ENCODE measurements around the gene NRARP. TPM values are rescaled to one million over a fixed set of nuclear protein-coding genes. Genes with fewer than 3 reads are reported as not detected.

The NRARP gene
- total and polyA plus RNA-seq, 7 experiments from 2014 or later = 0.70 to 2.7 (median 1.7) TPM; not detected in 2

DNA sequence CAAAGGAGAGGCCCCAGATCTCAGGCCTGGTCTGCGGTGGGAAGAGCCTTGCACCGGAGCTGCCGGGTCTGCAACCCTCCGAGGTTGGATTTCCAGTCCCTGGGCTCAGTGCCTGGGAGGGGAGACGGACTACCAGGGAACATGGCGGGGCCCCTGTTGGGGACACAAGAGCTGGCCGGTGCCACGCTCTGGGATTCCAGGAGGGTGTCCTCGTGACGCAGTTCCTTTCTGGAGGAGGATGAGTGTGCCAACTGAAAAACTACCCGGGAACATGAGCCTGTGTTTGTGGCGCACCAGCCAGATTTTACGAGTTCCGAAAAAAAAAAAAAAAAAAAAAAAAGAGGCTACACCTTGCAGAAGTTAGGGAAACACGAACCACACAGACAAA, 9.0 kb downstream of the NRARP start:
- H3K4me1 ChIP-seq (ENCODE audit: control insufficient read depth in 2 of 2, insufficient read depth in 2 of 2, low read length in 2 of 2) = peaks cover 0 to 6% of the 10 kb centered on the region in 2 donors
- intact Hi-C loops (cut with micrococcal nuclease) = loop anchor here in 1 of 2 donors (5.0 kb wide), 1 partner anchor 234 kb away; no protein-coding TSS in a partner anchor
- no peaks in the 10 kb centered on the region for H3K9me3 Mint-ChIP-seq
- H3K27me3 ChIP-seq (ENCODE audit: control insufficient read depth in 2 of 2, insufficient read depth in 2 of 2, low read length in 2 of 2) = peaks cover 0 to 12% of the 10 kb centered on the region in 2 donors
- no peak overlapping the region for H3K27ac Mint-ChIP-seq
- peak overlapping the region in 1 of 10 donors; percentile 58 for H3K4me3 Mint-ChIP-seq
- no peak overlapping the region for H3K4me3 ChIP-seq (ENCODE audit: low read length)
- DNase-seq = no peak
- H3K36me3 Mint-ChIP-seq = no peaks in the 10 kb centered on the region
- H3K27me3 Mint-ChIP-seq = peaks cover 22 to 30% (median 23%) of the 10 kb centered on the region in 5 donors
- peaks cover 0 to 13% (median 8%) of the 10 kb centered on the region in 7 donors for H3K4me1 Mint-ChIP-seq
- no peak for ATAC-seq
- H3K9me3 ChIP-seq (ENCODE audit: control insufficient read depth in 2 of 3, low read length in 3 of 3) = no peaks in the 10 kb centered on the region
- ChIA-PET POLR2A (no interaction called here), CTCF (no interaction called here)
- no peak overlapping the region for H3K27ac ChIP-seq (ENCODE audit: low read depth, low read length)
- H3K36me3 ChIP-seq (ENCODE audit: control insufficient read depth in 2 of 3, insufficient read depth in 3 of 3, low read length in 3 of 3) = no peaks in the 10 kb centered on the region

DNA sequence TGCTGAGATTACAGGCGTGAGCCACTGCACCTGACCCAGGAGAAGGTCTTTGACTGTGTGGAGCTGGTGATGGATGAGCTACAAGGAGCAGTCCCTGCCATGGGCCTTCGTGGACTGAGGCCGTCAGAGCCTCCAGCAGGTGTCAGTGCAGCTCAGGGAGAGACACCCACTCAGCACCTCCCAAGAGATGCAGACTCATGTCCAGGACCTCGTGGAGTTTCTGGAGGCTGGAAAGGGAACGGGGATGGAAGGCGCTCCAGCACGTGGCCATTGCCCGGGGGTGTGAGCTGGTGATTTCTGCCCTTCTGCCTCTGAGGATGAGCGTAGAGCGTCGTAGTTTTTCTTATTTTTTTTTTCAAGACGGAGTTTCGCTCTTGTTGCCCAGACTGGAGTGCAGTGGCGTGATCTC, 15.1 kb downstream of the NRARP start:
- no peak overlapping the region for H3K4me3 ChIP-seq (ENCODE audit: low read length)
- POLR2A ChIA-PET = interaction anchor here (0.6 to 1.0 kb wide), 2 partner anchors 46 to 239 kb away, joined by 3 read pairs; partner anchors contain the start of gene TUBB4B
- Mint-ChIP-seq H3K9me3 (peaks cover 0 to 4% (median 0%) of the 10 kb centered on the region in 11 donors), H3K4me3 (peak overlapping the region in 1 of 10 donors; percentile 25), H3K36me3 (peaks cover 0 to 3% (median 0%) of the 10 kb centered on the region in 5 donors), H3K27me3 (peaks cover 0 to 4% (median 0%) of the 10 kb centered on the region in 5 donors), H3K27ac (peak overlapping the region in 1 of 9 donors; percentile 31), H3K4me1 (peaks cover 0 to 9% (median 0%) of the 10 kb centered on the region in 7 donors)
- no peaks in the 10 kb centered on the region for H3K36me3 ChIP-seq (ENCODE audit: control insufficient read depth in 2 of 3, insufficient read depth in 3 of 3, low read length in 3 of 3)
- H3K4me1 ChIP-seq (ENCODE audit: control insufficient read depth in 2 of 2, insufficient read depth in 2 of 2, low read length in 2 of 2) = no peaks in the 10 kb centered on the region
- H3K27me3 ChIP-seq (ENCODE audit: control insufficient read depth in 2 of 2, insufficient read depth in 2 of 2, low read length in 2 of 2) = no peaks in the 10 kb centered on the region
- H3K27ac ChIP-seq (ENCODE audit: low read depth, low read length) = no peak overlapping the region
- H3K9me3 ChIP-seq (ENCODE audit: control insufficient read depth in 2 of 3, low read length in 3 of 3) = no peaks in the 10 kb centered on the region
- DNase-seq (peak in 2 of 9 donors; percentile 8 to 29), ATAC-seq (peak; percentile 56)
- intact Hi-C loops (cut with micrococcal nuclease) = loop anchor here in 1 of 2 donors (1.0 kb wide), 1 partner anchor 158 kb away; no protein-coding TSS in a partner anchor
- CTCF ChIA-PET = interaction anchor here (0.6 to 1.2 kb wide), 2 partner anchors 13 to 244 kb away, joined by 3 to 7 read pairs; no protein-coding TSS in a partner anchor

DNA sequence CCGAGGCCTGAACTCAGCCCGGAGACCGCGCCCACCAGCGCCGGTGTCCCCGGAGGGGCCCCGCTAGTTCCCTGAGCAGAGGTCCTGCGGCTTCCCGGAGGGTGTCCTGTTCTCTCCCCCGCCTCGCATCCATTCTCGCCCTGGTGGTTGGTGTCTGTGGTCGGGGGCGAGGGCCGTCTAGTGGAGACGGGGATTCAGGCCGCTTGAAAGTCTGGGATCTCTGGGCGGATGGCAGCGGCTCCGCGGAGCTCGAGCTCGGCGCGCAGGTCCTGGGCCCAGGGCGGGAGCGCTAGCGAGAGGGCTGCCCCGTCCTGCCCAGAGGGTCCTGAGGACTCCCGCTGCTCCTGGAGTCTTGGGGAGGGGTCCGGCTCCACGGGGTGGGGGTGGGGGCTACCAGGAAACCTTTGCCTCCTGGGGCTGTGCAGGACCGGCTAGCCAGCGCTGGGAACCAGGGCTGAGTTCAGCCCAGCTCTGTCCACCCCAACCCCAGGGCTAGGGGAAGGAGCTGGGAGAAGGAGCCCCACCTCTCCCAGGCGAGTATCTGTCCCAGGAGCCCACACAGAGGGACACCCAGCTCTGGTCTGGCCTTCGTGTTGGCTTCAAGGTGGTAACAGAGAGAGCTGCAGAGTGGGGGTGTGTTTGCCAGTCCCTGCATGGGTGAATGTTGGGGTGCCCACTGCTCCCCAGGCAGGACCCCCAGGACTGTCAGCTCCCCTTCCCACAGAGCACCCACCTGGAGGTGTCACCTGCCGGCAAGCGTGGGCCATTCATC, 20.5 kb downstream of the NRARP start:
- H3K27me3 ChIP-seq (ENCODE audit: control insufficient read depth in 2 of 2, insufficient read depth in 2 of 2, low read length in 2 of 2) = no peaks in the 10 kb centered on the region
- H3K4me3 Mint-ChIP-seq = no peak overlapping the region
- no peak overlapping the region for H3K4me3 ChIP-seq (ENCODE audit: low read length)
- no peak overlapping the region for H3K27ac ChIP-seq (ENCODE audit: low read depth, low read length)
- no peaks in the 10 kb centered on the region for H3K9me3 ChIP-seq (ENCODE audit: control insufficient read depth in 2 of 3, low read length in 3 of 3)
- H3K27ac Mint-ChIP-seq = no peak overlapping the region
- no peaks in the 10 kb centered on the region for H3K36me3 ChIP-seq (ENCODE audit: control insufficient read depth in 2 of 3, insufficient read depth in 3 of 3, low read length in 3 of 3)
- H3K9me3 Mint-ChIP-seq = peaks cover 0 to 4% (median 0%) of the 10 kb centered on the region in 11 donors
- H3K4me1 Mint-ChIP-seq = peaks cover 4 to 16% (median 9%) of the 10 kb centered on the region in 7 donors
- ChIA-PET CTCF (no interaction called here), POLR2A (no interaction called here)
- ATAC-seq (no peak), DNase-seq (no peak)
- peaks cover 0 to 4% (median 0%) of the 10 kb centered on the region in 5 donors for H3K27me3 Mint-ChIP-seq
- H3K4me1 ChIP-seq (ENCODE audit: control insufficient read depth in 2 of 2, insufficient read depth in 2 of 2, low read length in 2 of 2) = peaks cover 0 to 14% of the 10 kb centered on the region in 2 donors
- intact Hi-C loops (cut with micrococcal nuclease) = no loop called here
- peaks cover 0 to 3% (median 0%) of the 10 kb centered on the region in 5 donors for H3K36me3 Mint-ChIP-seq

DNA sequence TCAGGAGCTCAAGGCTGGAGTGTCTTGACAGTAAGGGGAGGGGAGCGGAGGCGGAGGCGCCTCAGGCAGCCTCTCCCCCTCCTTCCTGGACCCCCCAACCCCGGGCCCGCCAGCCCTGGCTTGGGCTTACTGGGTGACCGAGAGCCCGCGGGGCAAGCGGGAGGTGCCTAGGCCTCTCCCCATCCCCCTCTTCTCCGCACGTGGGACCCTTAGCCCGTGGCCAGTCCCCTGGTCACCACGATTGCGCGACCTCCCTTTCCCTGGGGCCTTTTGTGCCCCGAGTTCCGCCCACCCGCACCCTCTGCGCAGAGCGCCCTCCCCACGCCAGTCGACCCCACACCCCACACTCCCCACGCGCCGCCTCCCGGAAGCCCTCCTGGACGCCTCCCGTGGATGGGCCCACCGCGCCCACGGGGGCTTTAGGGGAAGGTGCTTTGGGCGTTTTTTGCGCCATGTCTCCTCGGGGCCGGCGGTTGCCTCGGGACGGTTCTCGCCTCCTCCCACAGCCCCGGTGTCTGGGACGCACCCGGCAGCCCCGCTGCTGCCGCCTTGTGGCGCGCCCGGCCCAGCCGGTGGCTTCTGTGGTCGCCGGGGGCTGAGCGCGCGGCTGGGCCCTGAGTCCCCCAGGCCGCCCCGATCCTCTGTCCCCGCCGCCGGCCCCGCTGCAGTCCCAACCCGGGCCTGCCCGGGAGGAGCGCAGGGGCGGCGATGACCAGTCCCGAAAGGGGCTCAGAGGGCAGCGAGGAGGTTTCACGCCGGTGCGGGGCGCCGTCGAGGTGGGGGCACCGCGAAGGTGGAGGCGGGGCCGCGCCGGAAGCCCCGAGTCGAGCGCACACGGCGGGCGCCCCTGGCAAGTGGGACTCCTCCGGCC, 21.4 kb downstream of the NRARP start:
- Histone ChIP-seq H3K36me3 (ENCODE audit: control insufficient read depth in 2 of 3, insufficient read depth in 3 of 3, low read length in 3 of 3) (no peaks in the 10 kb centered on the region), H3K4me3 (ENCODE audit: low read length) (no peak overlapping the region)
- POLR2A ChIA-PET = no interaction called here

DNA sequence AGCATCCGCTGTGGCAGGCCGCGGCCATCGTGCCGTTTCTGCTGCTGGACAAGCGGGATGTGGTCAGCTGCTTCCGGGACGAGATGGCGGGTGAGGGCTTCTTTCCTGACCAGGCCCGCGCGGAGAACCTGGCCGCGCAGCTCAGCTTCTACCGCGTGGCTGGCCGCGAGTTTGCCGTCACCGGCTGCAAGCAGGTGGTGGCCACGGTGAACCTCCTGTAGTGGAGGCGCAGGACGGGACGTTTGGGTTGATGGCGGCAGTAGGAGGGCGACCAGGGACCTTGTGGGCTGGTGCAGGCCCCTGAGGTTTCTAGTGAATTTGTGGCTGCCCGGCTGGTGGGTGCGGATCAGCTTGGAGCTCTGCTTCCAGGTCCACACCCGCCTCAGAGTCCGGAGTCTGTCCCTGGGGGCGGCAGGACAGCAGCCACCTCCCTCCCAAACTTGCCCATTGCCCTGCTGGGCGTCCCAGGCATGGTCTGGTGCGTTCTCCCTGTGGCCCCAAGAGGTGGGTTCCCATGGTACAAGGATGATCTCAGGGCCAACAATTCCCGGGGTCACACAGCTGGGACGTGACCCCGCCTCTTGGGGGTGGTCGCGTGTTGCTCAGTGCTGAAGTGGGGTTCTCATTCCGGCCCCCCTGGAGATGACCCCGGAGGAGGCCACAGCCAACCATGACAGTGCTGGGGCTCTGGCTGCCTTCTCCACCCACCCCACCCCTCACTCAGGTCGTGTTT, 22.2 kb downstream of the NRARP start:
- peaks cover 0 to 4% (median 0%) of the 10 kb centered on the region in 5 donors for H3K27me3 Mint-ChIP-seq
- H3K4me3 Mint-ChIP-seq = no peak overlapping the region
- ATAC-seq = no peak
- H3K4me1 ChIP-seq (ENCODE audit: control insufficient read depth in 2 of 2, insufficient read depth in 2 of 2, low read length in 2 of 2) = peaks cover 0 to 14% of the 10 kb centered on the region in 2 donors
- ChIA-PET POLR2A (no interaction called here), CTCF (no interaction called here)
- no peak overlapping the region for H3K27ac ChIP-seq (ENCODE audit: low read depth, low read length)
- intact Hi-C loops (cut with micrococcal nuclease) = no loop called here
- no peaks in the 10 kb centered on the region for H3K36me3 ChIP-seq (ENCODE audit: control insufficient read depth in 2 of 3, insufficient read depth in 3 of 3, low read length in 3 of 3)
- H3K27ac Mint-ChIP-seq = no peak overlapping the region
- peaks cover 0 to 3% (median 0%) of the 10 kb centered on the region in 5 donors for H3K36me3 Mint-ChIP-seq
- DNase-seq = no peak
- H3K9me3 ChIP-seq (ENCODE audit: control insufficient read depth in 2 of 3, low read length in 3 of 3) = no peaks in the 10 kb centered on the region
- no peak overlapping the region for H3K4me3 ChIP-seq (ENCODE audit: low read length)
- no peaks in the 10 kb centered on the region for H3K27me3 ChIP-seq (ENCODE audit: control insufficient read depth in 2 of 2, insufficient read depth in 2 of 2, low read length in 2 of 2)
- no peaks in the 10 kb centered on the region for H3K9me3 Mint-ChIP-seq
- peaks cover 6 to 22% (median 15%) of the 10 kb centered on the region in 7 donors for H3K4me1 Mint-ChIP-seq

More for the DNA sequence above, 21.4 kb downstream of the NRARP start:
- Histone ChIP-seq H3K27me3 (ENCODE audit: control insufficient read depth in 2 of 2, insufficient read depth in 2 of 2, low read length in 2 of 2) (no peaks in the 10 kb centered on the region), H3K27ac (ENCODE audit: low read depth, low read length) (no peak overlapping the region), H3K4me1 (ENCODE audit: control insufficient read depth in 2 of 2, insufficient read depth in 2 of 2, low read length in 2 of 2) (peaks cover 0 to 14% of the 10 kb centered on the region in 2 donors), H3K9me3 (ENCODE audit: control insufficient read depth in 2 of 3, low read length in 3 of 3) (no peaks in the 10 kb centered on the region)
- ATAC-seq (no peak), DNase-seq (peak in 1 of 9 donors; percentile 36)
- CTCF ChIA-PET = no interaction called here
- Mint-ChIP-seq H3K27me3 (peaks cover 0 to 4% (median 0%) of the 10 kb centered on the region in 5 donors), H3K9me3 (peaks cover 0 to 4% (median 0%) of the 10 kb centered on the region in 11 donors), H3K4me3 (peak overlapping the region in 1 of 10 donors; percentile 29), H3K27ac (no peak overlapping the region), H3K4me1 (peaks cover 4 to 19% (median 12%) of the 10 kb centered on the region in 7 donors), H3K36me3 (peaks cover 0 to 3% (median 0%) of the 10 kb centered on the region in 5 donors)
- intact Hi-C loops (cut with micrococcal nuclease) = no loop called here
